HepG2 (cell line): ENCODE data around the gene DQX1. TPM values are rescaled to one million over a fixed set of nuclear protein-coding genes. Genes with fewer than 3 reads are reported as not detected.
A peak's percentile ranks its signal among the peaks of the same experiment; 100 is the strongest.

Experiments
- HDAC2 ChIP-seq: sonication (generic); formaldehyde crosslinking; IDR thresholded peaks from 2 replicates; pipeline ENCODE4 v1.4.0; 2020; ENCODE audit warnings: missing genetic modification reagents
- NFKB2 ChIP-seq: sonication (generic); formaldehyde crosslinking; IDR thresholded peaks from 2 replicates; pipeline ENCODE4 v1.4.0; 2020; ENCODE audit warnings: missing genetic modification reagents, borderline replicate concordance
- NFYB ChIP-seq: sonication (generic); formaldehyde crosslinking; IDR thresholded peaks from 2 replicates; pipeline ENCODE4 v1.4.0; 2020; ENCODE audit warnings: missing genetic modification reagents
- NR2F2 ChIP-seq: IDR thresholded peaks from 2 replicates; pipeline ENCODE4 v1.6.1; 2012; ENCODE audit warnings: low read depth, inconsistent platforms, borderline replicate concordance
- PHB2 ChIP-seq: fragments of 450-650 bp; IDR thresholded peaks from 2 replicates; pipeline ENCODE4 v1.6.1; 2018; ENCODE audit not compliant: partially characterized antibody
- PRMT3 ChIP-seq: sonication (generic); formaldehyde crosslinking; IDR thresholded peaks from 2 replicates; pipeline ENCODE4 v1.8.1; 2022; ENCODE audit warnings: low read depth, mild to moderate bottlenecking, moderate library complexity, missing genetic modification reagents, borderline replicate concordance
- REXO4 ChIP-seq: sonication (generic); formaldehyde crosslinking; IDR thresholded peaks from 2 replicates; pipeline ENCODE4 v1.8.0; 2022; ENCODE audit warnings: missing genetic modification reagents, mild to moderate bottlenecking, borderline replicate concordance
- RXRB ChIP-seq: IDR thresholded peaks from 2 replicates; pipeline ENCODE4 v1.6.1; 2016; ENCODE audit warnings: borderline replicate concordance, missing genetic modification reagents, missing compliant biosample characterization
- SCMH1 ChIP-seq: sonication (generic); formaldehyde crosslinking; IDR thresholded peaks from 2 replicates; pipeline ENCODE4 v1.9.0; 2021; ENCODE audit warnings: missing genetic modification reagents, mild to moderate bottlenecking, borderline replicate concordance
- ZBTB2 ChIP-seq: sonication (generic); formaldehyde crosslinking; IDR thresholded peaks from 2 replicates; pipeline ENCODE4 v1.8.0; 2022; ENCODE audit warnings: low read depth, missing genetic modification reagents
- ZFY ChIP-seq: sonication (generic); formaldehyde crosslinking; IDR thresholded peaks from 2 replicates; pipeline ENCODE4 v1.4.0; 2020; ENCODE audit warnings: missing genetic modification reagents
- ZGPAT ChIP-seq: IDR thresholded peaks from 2 replicates; pipeline ENCODE4 v1.6.1; 2016; ENCODE audit warnings: mild to moderate bottlenecking
- ZKSCAN1 ChIP-seq: fragments of 150-350 bp; IDR thresholded peaks from 2 replicates; pipeline ENCODE4 v1.6.1; 2014; ENCODE audit warnings: low read length
- ZNF205 ChIP-seq: IDR thresholded peaks from 2 replicates; pipeline ENCODE4 v1.6.1; 2018; ENCODE audit warnings: missing biosample characterization, missing genetic modification reagents
- ZNF253 ChIP-seq: sonication (generic); formaldehyde crosslinking; IDR thresholded peaks from 2 replicates; pipeline ENCODE4 v1.8.0; 2022; ENCODE audit warnings: mild to moderate bottlenecking, missing genetic modification reagents, borderline replicate concordance
- ZNF563 ChIP-seq: sonication (generic); formaldehyde crosslinking; IDR thresholded peaks from 2 replicates; pipeline ENCODE4 v1.8.0; 2022; ENCODE audit warnings: mild to moderate bottlenecking, moderate library complexity, missing genetic modification reagents
- ZNF660 ChIP-seq: sonication (generic); formaldehyde crosslinking; IDR thresholded peaks from 2 replicates; pipeline ENCODE4 v1.5.1; 2020; ENCODE audit warnings: mild to moderate bottlenecking, low read depth, missing genetic modification reagents, borderline replicate concordance
- polyA plus RNA-seq, 8 experiments: library from polyadenylated mRNA; depleted of rRNA in 3 of 8; stranded (reverse) in 7 of 8; unstranded in 1 of 8; fragments of >200 nt; fragmentation: Illumina TruSeq in 4 of 8; extraction: Trizol in 4 of 8; gene quantifications; 2 replicates each; pipeline versions ENCODE4 v1.2.1 to v1.2.3, GENCODE V29; 2011 to 2016; ENCODE audit warnings: low read depth in 4 of 8, missing spikeins in 1 of 8, mixed read lengths in 1 of 8; ENCODE audit not compliant: insufficient read depth in 1 of 8
- total RNA-seq, 5 experiments: library from RNA; depleted of rRNA; stranded (reverse); fragments of >200 nt; fragmentation: Illumina TruSeq; extraction: Trizol; gene quantifications; 2 replicates each; pipeline ENCODE4 v1.2.3, GENCODE V29; 2016; ENCODE audit warnings: low read depth in 1 of 5
- TF ChIP-seq, protein P1 (sequence below): sonication (generic); formaldehyde crosslinking; IDR thresholded peaks from 2 replicates; pipeline ENCODE4 v1.4.0; 2020; ENCODE audit warnings: missing genetic modification reagents
- TF ChIP-seq, protein P2 (sequence below): sonication (generic); formaldehyde crosslinking; IDR thresholded peaks from 2 replicates; pipeline ENCODE4 v1.8.1; 2023; ENCODE audit warnings: mild to moderate bottlenecking, missing genetic modification reagents
- TF ChIP-seq, protein P3 (sequence below): sonication (generic); formaldehyde crosslinking; IDR thresholded peaks from 2 replicates; pipeline ENCODE4 v1.4.0; 2020; ENCODE audit warnings: mild to moderate bottlenecking, missing genetic modification reagents
- TF ChIP-seq, protein P4 (sequence below): IDR thresholded peaks from 2 replicates; pipeline ENCODE4 v1.6.1; 2016; ENCODE audit warnings: missing genetic modification reagents, missing compliant biosample characterization

DQX1 gene
- total and polyA plus RNA-seq, 2 of the 13 experiments (the other 11 are each of a cell fraction or from before 2014, with no cell fraction given), result 27.6 to 89.8 TPM

GRCh38 chr2:74552914-74553811, 27.1 kb upstream of the DQX1 start (continued):
- no peak for TF ChIP-seq SCMH1 (CRISPR knock-in tag)
- no peak for TF ChIP-seq PRMT3 (CRISPR knock-in tag)
- no peak for TF ChIP-seq NFYB (CRISPR knock-in tag)
- no peak for TF ChIP-seq ZNF253 (CRISPR knock-in tag)
- TF ChIP-seq ZFY (CRISPR knock-in tag), result peak; percentile 2; the same call in 1 of the 2 replicates
- TF ChIP-seq ZKSCAN1, result no peak
- TF ChIP-seq, protein P1, sequence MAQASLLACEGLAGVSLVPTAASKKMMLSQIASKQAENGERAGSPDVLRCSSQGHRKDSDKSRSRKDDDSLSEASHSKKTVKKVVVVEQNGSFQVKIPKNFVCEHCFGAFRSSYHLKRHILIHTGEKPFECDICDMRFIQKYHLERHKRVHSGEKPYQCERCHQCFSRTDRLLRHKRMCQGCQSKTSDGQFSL (CRISPR knock-in tag), result no peak
- TF ChIP-seq, protein P2, sequence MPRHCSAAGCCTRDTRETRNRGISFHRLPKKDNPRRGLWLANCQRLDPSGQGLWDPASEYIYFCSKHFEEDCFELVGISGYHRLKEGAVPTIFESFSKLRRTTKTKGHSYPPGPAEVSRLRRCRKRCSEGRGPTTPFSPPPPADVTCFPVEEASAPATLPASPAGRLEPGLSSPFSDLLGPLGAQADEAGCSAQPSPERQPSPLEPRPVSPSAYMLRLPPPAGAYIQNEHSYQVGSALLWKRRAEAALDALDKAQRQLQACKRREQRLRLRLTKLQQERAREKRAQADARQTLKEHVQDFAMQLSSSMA, result no peak
- TF ChIP-seq HDAC2 (CRISPR knock-in tag), result no peak; the same call in 1 of the 2 replicates
- no peak for TF ChIP-seq NR2F2
- no peak for TF ChIP-seq ZBTB2 (CRISPR knock-in tag)
- no peak for TF ChIP-seq REXO4
- peak; percentile 70; the same call in 1 of the 2 replicates for TF ChIP-seq NFKB2 (CRISPR knock-in tag)
- TF ChIP-seq, protein P3, sequence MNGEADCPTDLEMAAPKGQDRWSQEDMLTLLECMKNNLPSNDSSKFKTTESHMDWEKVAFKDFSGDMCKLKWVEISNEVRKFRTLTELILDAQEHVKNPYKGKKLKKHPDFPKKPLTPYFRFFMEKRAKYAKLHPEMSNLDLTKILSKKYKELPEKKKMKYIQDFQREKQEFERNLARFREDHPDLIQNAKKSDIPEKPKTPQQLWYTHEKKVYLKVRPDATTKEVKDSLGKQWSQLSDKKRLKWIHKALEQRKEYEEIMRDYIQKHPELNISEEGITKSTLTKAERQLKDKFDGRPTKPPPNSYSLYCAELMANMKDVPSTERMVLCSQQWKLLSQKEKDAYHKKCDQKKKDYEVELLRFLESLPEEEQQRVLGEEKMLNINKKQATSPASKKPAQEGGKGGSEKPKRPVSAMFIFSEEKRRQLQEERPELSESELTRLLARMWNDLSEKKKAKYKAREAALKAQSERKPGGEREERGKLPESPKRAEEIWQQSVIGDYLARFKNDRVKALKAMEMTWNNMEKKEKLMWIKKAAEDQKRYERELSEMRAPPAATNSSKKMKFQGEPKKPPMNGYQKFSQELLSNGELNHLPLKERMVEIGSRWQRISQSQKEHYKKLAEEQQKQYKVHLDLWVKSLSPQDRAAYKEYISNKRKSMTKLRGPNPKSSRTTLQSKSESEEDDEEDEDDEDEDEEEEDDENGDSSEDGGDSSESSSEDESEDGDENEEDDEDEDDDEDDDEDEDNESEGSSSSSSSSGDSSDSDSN (CRISPR knock-in tag), result peak; percentile 49
- TF ChIP-seq ZNF205 (CRISPR knock-in tag), result peak; percentile 73
- TF ChIP-seq, protein P4, sequence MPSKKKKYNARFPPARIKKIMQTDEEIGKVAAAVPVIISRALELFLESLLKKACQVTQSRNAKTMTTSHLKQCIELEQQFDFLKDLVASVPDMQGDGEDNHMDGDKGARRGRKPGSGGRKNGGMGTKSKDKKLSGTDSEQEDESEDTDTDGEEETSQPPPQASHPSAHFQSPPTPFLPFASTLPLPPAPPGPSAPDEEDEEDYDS, result no peak; the same call in 1 of the 2 replicates
- no peak for TF ChIP-seq ZNF563 (CRISPR knock-in tag)
- no peak for TF ChIP-seq ZNF660 (CRISPR knock-in tag)
- peak; percentile 18; the same call in 1 of the 2 replicates for TF ChIP-seq RXRB
- no peak for TF ChIP-seq ZGPAT
- TF ChIP-seq PHB2, result no peak
